ENCODE data around the gene RSRC2.
A peak's percentile ranks its signal among the peaks of the same experiment; 100 is the strongest.
"Not testable (repeated sequence)": the region's sequence is repeated elsewhere in the genome, so short reads cannot be mapped to it uniquely, and the experiment has no call there.

Gene RSRC2

GRCh38 chr12:122517877-122518276, 8.9 kb downstream of the RSRC2 start:
- peak; percentile 72 for DNase-seq

GRCh38 chr12:122516544-122517361, 10.0 kb downstream of the RSRC2 start:
- no peak for DNase-seq

- DNase-seq = no peak
Observed at GRCh38 chr12:122515275-122515674, 11.5 kb downstream of the RSRC2 start.

- no peak for DNase-seq
Observed at GRCh38 chr12:122513660-122514059, 13.1 kb downstream of the RSRC2 start.

GRCh38 chr12:122513028-122513427, 13.7 kb downstream of the RSRC2 start:
- not testable (repeated sequence) for DNase-seq

- no peak for DNase-seq
Observed at GRCh38 chr12:122508163-122508562, 18.6 kb downstream of the RSRC2 start.

GRCh38 chr12:122506393-122506938, 20.3 kb downstream of the RSRC2 start:
- DNase-seq = no peak

- no peak for DNase-seq
Observed at GRCh38 chr12:122505419-122506051, 21.2 kb downstream of the RSRC2 start.

- DNase-seq = no peak
Observed at GRCh38 chr12:122503783-122504590, 22.7 kb downstream of the RSRC2 start.

GRCh38 chr12:122503147-122503751, 23.5 kb downstream of the RSRC2 start:
- DNase-seq = no peak

GRCh38 chr12:122501489-122501989, 25.2 kb downstream of the RSRC2 start:
- no peak for DNase-seq

GRCh38 chr12:122500685-122501488, 25.8 kb downstream of the RSRC2 start, which contains the start of gene ZCCHC8:
Gene ZCCHC8, minus strand, starts transcription at chr12:122500932. Its CDS starts 92 bp downstream, at chr12:122500840.
- peak; percentile 98 for DNase-seq

- peak; percentile 16 for DNase-seq
Observed at GRCh38 chr12:122499991-122500684, 26.6 kb downstream of the RSRC2 start.

GRCh38 chr12:122495258-122495657, 31.5 kb downstream of the RSRC2 start:
- DNase-seq = no peak

- DNase-seq = not testable (repeated sequence)
Observed at GRCh38 chr12:122493222-122493621, 33.5 kb downstream of the RSRC2 start.

GRCh38 chr12:122491991-122492390, 34.7 kb downstream of the RSRC2 start:
- no peak for DNase-seq

GRCh38 chr12:122489038-122489437, 37.7 kb downstream of the RSRC2 start:
- no peak for DNase-seq

GRCh38 chr12:122487807-122488206, 38.9 kb downstream of the RSRC2 start:
- not testable (repeated sequence) for DNase-seq

- no peak for DNase-seq
Observed at GRCh38 chr12:122486805-122487426, 39.8 kb downstream of the RSRC2 start.

- peak; percentile 3 for DNase-seq
Observed at GRCh38 chr12:122486360-122486759, 40.4 kb downstream of the RSRC2 start.

Measured in amniotic stem cell (primary cell).